B cell (primary cell): ENCODE results near the gene NMT1. TPM values are rescaled to one million over a fixed set of nuclear protein-coding genes. Genes with fewer than 3 reads are reported as not detected.

Source experiments
- ATAC-seq: fragments of 200-7000 bp; cut with Tn5 transposase; one replicate; pipeline ENCODE4 v1.10.0; 2021; ENCODE audit warnings: low read depth, mild to moderate bottlenecking, moderate number of reproducible peaks, moderate library complexity
- CTCF ChIA-PET: fragments of 350-600 bp; sonication (Branson Sonifier 250); formaldehyde crosslinking; loops from one replicate; lab custom pipeline; 2021; ENCODE audit warnings: antibody characterized with exemption, inconsistent platforms; lab: Charles Lee
- POLR2A ChIA-PET: fragments of 350-600 bp; sonication (Branson Sonifier 250); formaldehyde crosslinking; loops from one replicate; lab custom pipeline; 2021; ENCODE audit warnings: antibody characterized with exemption; lab: Charles Lee
- DNase-seq: peaks from one replicate; pipeline ENCODE4 v3.0.0; 2013
- H2AFZ ChIP-seq: 2 replicates; pipeline ENCODE4 v1.6.1; 2012; ENCODE audit warnings: mild to moderate bottlenecking, low read depth, low read length; ENCODE audit not compliant: insufficient read depth, poor library complexity, severe bottlenecking
- H3K27ac ChIP-seq, 2 donors: 1 replicate in 1 of 2; 2 replicates in 1 of 2; pipeline ENCODE4 v1.5.1; 2012 to 2013; ENCODE audit warnings: low read length in 2 of 2, mild to moderate bottlenecking in 2 of 2, moderate library complexity in 1 of 2
- H3K27me3 ChIP-seq, 4 experiments: fragments of 200-600 bp in 1 of 4; sonication (generic) in 1 of 4; replicated peaks in 1 of 4; 1 replicate in 2 of 4; 2 replicates in 2 of 4; pipeline versions ENCODE4 v1.6.1 to v1.7.0; 2013 to 2016; ENCODE audit warnings: low read length in 3 of 4, mild to moderate bottlenecking in 2 of 4, mixed read lengths in 1 of 4, moderate library complexity in 1 of 4; ENCODE audit not compliant: insufficient read depth in 4 of 4, control insufficient read depth in 3 of 4; ENCODE audit errors: control extremely low read depth in 1 of 4
- H3K36me3 ChIP-seq, 2 experiments: replicated peaks in 1 of 2; 1 replicate in 1 of 2; 2 replicates in 1 of 2; pipeline versions ENCODE4 v1.6.1 to v1.7.1; 2013; ENCODE audit warnings: low read length in 1 of 2; ENCODE audit not compliant: insufficient read depth in 2 of 2, control insufficient read depth in 1 of 2; ENCODE audit errors: control extremely low read depth in 1 of 2, extremely low read depth in 1 of 2
- H3K4me1 ChIP-seq, 2 donors: fragments of 200-600 bp in 1 of 2; sonication (generic) in 1 of 2; 1 replicate in 1 of 2; 2 replicates in 1 of 2; pipeline versions ENCODE4 v1.5.1 to v1.6.1; 2013 to 2017; ENCODE audit warnings: low read length in 2 of 2; ENCODE audit not compliant: control insufficient read depth in 2 of 2, insufficient read depth in 2 of 2
- H3K4me2 ChIP-seq: replicated peaks from 2 replicates; pipeline ENCODE3; 2012; ENCODE audit warnings: mild to moderate bottlenecking, low read depth, low read length; ENCODE audit not compliant: poor library complexity, severe bottlenecking
- H3K4me3 ChIP-seq, 5 experiments: fragments of 200-600 bp in 1 of 5; sonication (generic) in 1 of 5; 1 replicate in 3 of 5; 2 replicates in 2 of 5; pipeline versions ENCODE4 v1.5.1 to v1.7.0; 2011 to 2016; ENCODE audit warnings: low read length in 4 of 5, mild to moderate bottlenecking in 4 of 5, low read depth in 2 of 5, control low read depth in 1 of 5, moderate library complexity in 1 of 5; ENCODE audit not compliant: insufficient read depth in 1 of 5; ENCODE audit errors: control extremely low read depth in 1 of 5, extremely low read depth in 1 of 5
- H3K79me2 ChIP-seq: fragments of 200-600 bp; sonication (generic); one replicate; pipeline ENCODE4 v1.6.0; 2016; ENCODE audit warnings: low read length; ENCODE audit not compliant: control insufficient read depth, insufficient read depth
- H3K9ac ChIP-seq: fragments of 200-600 bp; sonication (generic); 2 replicates; pipeline ENCODE4 v1.6.1; 2017; ENCODE audit warnings: mild to moderate bottlenecking, low read length, moderate library complexity
- H3K9me3 ChIP-seq, 3 donors: one replicate each; pipeline versions ENCODE4 v1.6.1 to v1.7.1; 2013; ENCODE audit warnings: low read length in 2 of 3; ENCODE audit not compliant: control insufficient read depth in 2 of 3, insufficient read depth in 1 of 3; ENCODE audit errors: control extremely low read depth in 1 of 3
- H4K20me1 ChIP-seq: 2 replicates; pipeline ENCODE4 v1.6.0; 2012; ENCODE audit warnings: mild to moderate bottlenecking, low read length; ENCODE audit not compliant: insufficient read depth, control insufficient read depth, poor library complexity, severe bottlenecking
- H3K27ac Mint-ChIP-seq: one replicate; pipeline ENCODE4 v1.8.0; 2021; ENCODE audit warnings: mixed read lengths
- H3K27me3 Mint-ChIP-seq: one replicate; pipeline ENCODE4 v1.8.0; 2021; ENCODE audit warnings: mixed read lengths
- H3K4me1 Mint-ChIP-seq: one replicate; pipeline ENCODE4 v1.8.0; 2021; ENCODE audit warnings: mixed read lengths
- H3K4me3 Mint-ChIP-seq: one replicate; pipeline ENCODE4 v1.8.0; 2021; ENCODE audit warnings: mixed read lengths
- H3K9me3 Mint-ChIP-seq: one replicate; pipeline ENCODE4 v1.8.0; 2022; ENCODE audit warnings: mixed read lengths; ENCODE audit not compliant: insufficient read depth
- EZH2 ChIP-seq: IDR thresholded peaks from 2 replicates; pipeline ENCODE4 v1.6.1; 2012; ENCODE audit warnings: borderline replicate concordance, low read depth, mild to moderate bottlenecking, moderate library complexity, low read length; ENCODE audit not compliant: insufficient read depth, poor library complexity, severe bottlenecking
- WGBS: methylation state at CpG from one replicate; pipeline ENCODE4 v1.1.5; 2013; ENCODE audit warnings: missing lambda C conversion rate; ENCODE audit not compliant: insufficient coverage; 5-methylcytosine and 5-hydroxymethylcytosine counted together
- intact Hi-C: fragments of 100-400 bp; cut with micrococcal nuclease; formaldehyde crosslinking; loops from one replicate; pipeline ENCODE4 v1.10.0; 2022
- polyA plus RNA-seq: library from polyadenylated mRNA; depleted of rRNA; stranded (reverse); fragments of >200 nt; gene quantifications from 2 replicates; pipeline ENCODE4 v1.2.3, GENCODE V29; 2012
- total RNA-seq, 2 donors: library from RNA; stranded (reverse); fragments of 120-200 nt in 1 of 2; gene quantifications; 1 replicate in 1 of 2; 2 replicates in 1 of 2; pipeline versions ENCODE4 v1.2.3 to v1.2.4, GENCODE V29; 2013 to 2022
- TF ChIP-seq, protein P1 (sequence below): fragments of 200-600 bp; IDR thresholded peaks from one replicate; pipeline ENCODE4 v1.8.0; 2022; ENCODE audit warnings: antibody characterized with exemption, mild to moderate bottlenecking

The NMT1 gene
- total and polyA plus RNA-seq, 2 donors (not counting 1 experiment from before 2014, with no cell fraction given): 30.1 to 134 TPM

DNA sequence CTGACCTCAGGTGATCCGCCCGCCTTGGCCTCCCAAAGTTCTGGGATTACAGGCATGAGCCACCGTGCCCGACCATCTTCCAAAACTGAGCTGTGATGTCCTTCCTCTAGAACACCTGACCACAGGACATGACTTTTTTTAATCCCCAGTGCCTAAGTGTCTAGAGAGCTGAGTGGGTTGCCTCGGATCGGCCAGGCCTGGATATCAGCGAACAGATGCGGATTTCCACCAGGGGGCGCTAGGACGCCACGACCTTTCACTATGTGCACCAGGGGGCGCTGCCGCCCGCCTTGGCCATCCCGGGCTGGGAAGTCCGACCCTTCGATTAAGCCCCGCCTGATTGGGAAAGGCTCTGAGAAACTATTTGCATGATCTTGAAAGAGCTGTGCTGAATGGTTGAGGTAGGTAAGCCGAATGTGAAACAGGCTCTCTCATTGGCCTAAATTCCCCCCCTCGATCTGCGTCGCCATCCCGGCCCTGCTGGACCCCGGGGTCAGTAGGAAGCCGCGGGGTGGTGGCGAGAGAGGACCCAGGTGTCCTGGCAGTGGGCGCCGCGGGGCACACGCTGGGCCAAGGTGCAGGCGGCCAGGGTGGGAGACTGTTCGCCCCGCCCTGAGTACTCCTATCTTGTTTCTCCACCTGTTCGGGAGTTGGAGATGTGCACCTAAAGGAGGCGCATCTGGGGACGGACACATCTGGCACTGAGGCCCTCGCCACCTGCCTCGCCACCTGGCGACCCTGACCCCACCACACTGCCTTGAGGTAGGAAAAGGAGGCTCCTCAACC lies 74.3 kb downstream of the NMT1 start, which contains the start of gene ACBD4:
Gene ACBD4 (plus strand): TSS at position 496 of the 786 bp plus-strand sequence. CDS start 458 bp downstream, outside the sequence.
- peaks cover 17 to 24% of the 10 kb centered on the region in 2 donors for H3K4me1 ChIP-seq
- peak within 1 kb of the TSS; percentile 35 to 96 (median 90) for H3K4me3 ChIP-seq
- Mint-ChIP-seq H3K4me1 (peaks cover 20% of the 10 kb centered on the region), H3K4me3 (peak within 1 kb of the TSS; percentile 95), H3K27me3 (peaks cover 4% of the 10 kb centered on the region), H3K9me3 (no peaks in the 10 kb centered on the region), H3K27ac (peak within 1 kb of the TSS; percentile 87)
- peaks cover 18% of the 10 kb centered on the region for H3K79me2 ChIP-seq
- CTCF ChIA-PET: interaction anchor here (0.6 to 10.2 kb wide), 46 partner anchors 9 to 360 kb away, joined by 3 to 242 read pairs (median 6); partner anchors contain the start of genes FMNL1, HEXIM1, HEXIM2 and MAP3K14
- ATAC-seq: peak; percentile 83
- no peaks in the 10 kb centered on the region for H3K9me3 ChIP-seq
- H4K20me1 ChIP-seq: no peaks in the 10 kb centered on the region
- H2AFZ ChIP-seq: peak within 1 kb of the TSS; percentile 90
- whole genome bisulfite sequencing: 5% methylated on average over 35 of the region's 40 CpGs
- intact Hi-C loops: loop anchor here (1.0 to 2.0 kb wide), 7 partner anchors 13 to 188 kb away; partner anchors contain the start of genes HEXIM1, HEXIM2, KIF18B and NMT1
- POLR2A ChIA-PET: interaction anchor here (0.6 to 2.3 kb wide), 14 partner anchors 9 to 914 kb away, joined by 3 to 36 read pairs (median 6); partner anchors contain the start of genes FMNL1, HEXIM1, HEXIM2 and NMT1
- peak within 1 kb of the TSS; percentile 87 for H3K9ac ChIP-seq
- TF ChIP-seq, protein P1, sequence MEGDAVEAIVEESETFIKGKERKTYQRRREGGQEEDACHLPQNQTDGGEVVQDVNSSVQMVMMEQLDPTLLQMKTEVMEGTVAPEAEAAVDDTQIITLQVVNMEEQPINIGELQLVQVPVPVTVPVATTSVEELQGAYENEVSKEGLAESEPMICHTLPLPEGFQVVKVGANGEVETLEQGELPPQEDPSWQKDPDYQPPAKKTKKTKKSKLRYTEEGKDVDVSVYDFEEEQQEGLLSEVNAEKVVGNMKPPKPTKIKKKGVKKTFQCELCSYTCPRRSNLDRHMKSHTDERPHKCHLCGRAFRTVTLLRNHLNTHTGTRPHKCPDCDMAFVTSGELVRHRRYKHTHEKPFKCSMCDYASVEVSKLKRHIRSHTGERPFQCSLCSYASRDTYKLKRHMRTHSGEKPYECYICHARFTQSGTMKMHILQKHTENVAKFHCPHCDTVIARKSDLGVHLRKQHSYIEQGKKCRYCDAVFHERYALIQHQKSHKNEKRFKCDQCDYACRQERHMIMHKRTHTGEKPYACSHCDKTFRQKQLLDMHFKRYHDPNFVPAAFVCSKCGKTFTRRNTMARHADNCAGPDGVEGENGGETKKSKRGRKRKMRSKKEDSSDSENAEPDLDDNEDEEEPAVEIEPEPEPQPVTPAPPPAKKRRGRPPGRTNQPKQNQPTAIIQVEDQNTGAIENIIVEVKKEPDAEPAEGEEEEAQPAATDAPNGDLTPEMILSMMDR: peak; percentile 100
- TF ChIP-seq EZH2: no peak
- peaks cover 0 to 10% (median 0%) of the 10 kb centered on the region in 4 experiments for H3K27me3 ChIP-seq
- H3K27ac ChIP-seq: peak within 1 kb of the TSS; percentile 54 to 76
- H3K4me2 ChIP-seq: peak within 1 kb of the TSS; percentile 86
- peak; percentile 98 for DNase-seq
- peaks cover 0 to 12% of the 10 kb centered on the region in 2 experiments for H3K36me3 ChIP-seq
